Body of pancreas (tissue), 4 donors: Measurements from ENCODE around the gene EDEM1.

Experiments
- CTCF ChIP-seq, 7 experiments: fragments of 450-650 bp in 4 of 7; fragments of 200-600 bp in 3 of 7; sonication (generic) in 3 of 7; IDR thresholded peaks; one replicate each; pipeline ENCODE4 v1.5.1; 2016 to 2019; ENCODE audit warnings: antibody characterized with exemption in 7 of 7
- POLR2A ChIP-seq, 3 donors: fragments of 450-650 bp; IDR thresholded peaks; one replicate each; pipeline ENCODE4 v1.6.1; 2016; ENCODE audit warnings: antibody characterized with exemption in 3 of 3, mild to moderate bottlenecking in 2 of 3

GRCh38 chr3:5221701-5222100, 34.2 kb downstream of the EDEM1 start:
- TF ChIP-seq CTCF (IDR thresholded peaks at IDR 0.05) (no peak), POLR2A (IDR thresholded peaks at IDR 0.05) (no peak)
